Prostate gland (tissue), 2 donors: ENCODE results near the gene EFNB3. TPM values are rescaled to one million over a fixed set of nuclear protein-coding genes. Genes with fewer than 3 reads are reported as not detected.
A peak's percentile ranks its signal among the peaks of the same experiment; 100 is the strongest.

ENCODE experiments used
- DNase-seq: peaks from one replicate; pipeline ENCODE4 v3.0.0-alpha.2; 2019; ENCODE audit warnings: low spot score
- H3K27ac ChIP-seq, 2 donors: fragments of 200-600 bp; sonication (generic); 2 replicates each; pipeline ENCODE4 v1.5.1; 2017 to 2019
- H3K27me3 ChIP-seq: fragments of 200-600 bp; sonication (generic); replicated peaks from 2 replicates; pipeline ENCODE4 v1.5.1; 2019; ENCODE audit not compliant: insufficient read depth
- H3K36me3 ChIP-seq, 2 donors: fragments of 200-600 bp; sonication (generic); 1 replicate in 1 of 2; 2 replicates in 1 of 2; pipeline versions ENCODE4 v1.5.1 to v1.8.1; 2017 to 2019
- H3K4me1 ChIP-seq: fragments of 200-600 bp; sonication (generic); replicated peaks from 2 replicates; pipeline ENCODE4 v1.5.1; 2019
- H3K4me3 ChIP-seq, 2 donors: fragments of 200-600 bp; sonication (generic); 2 replicates each; pipeline ENCODE4 v1.5.1; 2017 to 2019
- H3K9me3 ChIP-seq: fragments of 200-600 bp; sonication (generic); 2 replicates; pipeline ENCODE4 v1.5.1; 2017
- CTCF ChIP-seq, 4 experiments: fragments of 200-600 bp in 2 of 4; fragments of 450-650 bp in 2 of 4; sonication (generic) in 2 of 4; IDR thresholded peaks; 1 replicate in 3 of 4; 2 replicates in 1 of 4; pipeline ENCODE4 v1.5.1; 2016 to 2019; ENCODE audit warnings: antibody characterized with exemption in 4 of 4, mild to moderate bottlenecking in 2 of 4, moderate library complexity in 2 of 4
- POLR2A ChIP-seq: fragments of 450-650 bp; IDR thresholded peaks from one replicate; pipeline ENCODE4 v1.6.1; 2016; ENCODE audit warnings: antibody characterized with exemption, mild to moderate bottlenecking
- POLR2AphosphoS5 ChIP-seq: sonication (generic); formaldehyde crosslinking; IDR thresholded peaks from one replicate; pipeline ENCODE4 v1.6.1; 2017; ENCODE audit warnings: antibody characterized with exemption
- WGBS: methylation state at CpG from one replicate; pipeline ENCODE4 v1.1.5; 2018; 5-methylcytosine and 5-hydroxymethylcytosine counted together
- intact Hi-C: fragments of 100-400 bp; cut with DNase I; formaldehyde crosslinking; loops from one replicate; pipeline ENCODE4 v1.14.2; 2022
- total RNA-seq, 2 donors: library from RNA; depleted of rRNA; stranded (reverse); fragments of >200 nt; gene quantifications; one replicate each; pipeline ENCODE4 v1.1.0, GENCODE V29; 2016

Gene EFNB3
- total RNA-seq, 2 donors from 2014 or later = 3.0 to 5.5 TPM

- H3K27ac ChIP-seq = no peak overlapping the region
- H3K4me3 ChIP-seq = no peak overlapping the region
- no peaks in the 10 kb centered on the region for H3K36me3 ChIP-seq
- H3K9me3 ChIP-seq = no peaks in the 10 kb centered on the region
- no peaks in the 10 kb centered on the region for H3K4me1 ChIP-seq
- WGBS = 72% methylated on average over 10 of the region's 10 CpGs
- TF ChIP-seq CTCF (IDR thresholded peaks at IDR 0.05) = no peak
- TF ChIP-seq POLR2AphosphoS5 = no peak
- TF ChIP-seq POLR2A = no peak
- DNase-seq = no peak
- H3K27me3 ChIP-seq = no peaks in the 10 kb centered on the region
- intact Hi-C loops = no loop called here
These were observed 10.0 kb downstream of the EFNB3 start for GRCh38 chr17:7714721-7715594.

GRCh38 chr17:7715936-7716886 lies 11.2 kb downstream of the EFNB3 start:
- H3K4me1 ChIP-seq = no peaks in the 10 kb centered on the region
- H3K27me3 ChIP-seq = no peaks in the 10 kb centered on the region
- WGBS = 38% methylated on average over 20 of the region's 20 CpGs
- DNase-seq = no peak
- no peak for TF ChIP-seq POLR2AphosphoS5
- TF ChIP-seq POLR2A = no peak
- TF ChIP-seq CTCF (IDR thresholded peaks at IDR 0.05) = no peak
- H3K9me3 ChIP-seq = no peaks in the 10 kb centered on the region
- H3K36me3 ChIP-seq = no peaks in the 10 kb centered on the region
- peak overlapping the region; percentile 41 to 57 for H3K27ac ChIP-seq
- H3K4me3 ChIP-seq = peak overlapping the region; percentile 38 to 41
- intact Hi-C loops = no loop called here

GRCh38 chr17:7716901-7717755 lies 12.1 kb downstream of the EFNB3 start, which contains the start of gene DNAH2:
Gene DNAH2 (plus strand): TSS chr17:7717744. CDS start chr17:7719735, 1,991 bp downstream.
- intact Hi-C loops = no loop called here
- peak; percentile 68 for TF ChIP-seq POLR2AphosphoS5
- TF ChIP-seq POLR2A = no peak
- peak; percentile 19 to 61 (median 42) for TF ChIP-seq CTCF (IDR thresholded peaks at IDR 0.05)
- peak within 1 kb of the TSS; percentile 41 to 57 for H3K27ac ChIP-seq

GRCh38 chr17:7717756-7718350 lies 12.9 kb downstream of the EFNB3 start:
- no peak for DNase-seq
- H3K4me1 ChIP-seq = no peaks in the 10 kb centered on the region
- TF ChIP-seq CTCF (IDR thresholded peaks at IDR 0.05) = no peak
- TF ChIP-seq POLR2AphosphoS5 = no peak
- no peak for TF ChIP-seq POLR2A
- WGBS = 7% methylated on average over 16 of the region's 16 CpGs
- no peaks in the 10 kb centered on the region for H3K36me3 ChIP-seq
- peak overlapping the region; percentile 38 to 41 for H3K4me3 ChIP-seq
- H3K27me3 ChIP-seq = no peaks in the 10 kb centered on the region
- intact Hi-C loops = no loop called here
- no peak overlapping the region for H3K27ac ChIP-seq
- H3K9me3 ChIP-seq = no peaks in the 10 kb centered on the region

More at GRCh38 chr17:7716901-7717755, 12.1 kb downstream of the EFNB3 start, which contains the start of gene DNAH2:
- Histone ChIP-seq H3K9me3 (no peaks in the 10 kb centered on the region), H3K4me1 (no peaks in the 10 kb centered on the region), H3K27me3 (no peaks in the 10 kb centered on the region), H3K36me3 (no peaks in the 10 kb centered on the region), H3K4me3 (peak within 1 kb of the TSS; percentile 38 to 41)
- under 1% methylated on average over 64 of the region's 64 CpGs for WGBS
- DNase-seq = peak; percentile 82
